ENCODE measurements around the gene BAIAP3.

The BAIAP3 gene

DNA sequence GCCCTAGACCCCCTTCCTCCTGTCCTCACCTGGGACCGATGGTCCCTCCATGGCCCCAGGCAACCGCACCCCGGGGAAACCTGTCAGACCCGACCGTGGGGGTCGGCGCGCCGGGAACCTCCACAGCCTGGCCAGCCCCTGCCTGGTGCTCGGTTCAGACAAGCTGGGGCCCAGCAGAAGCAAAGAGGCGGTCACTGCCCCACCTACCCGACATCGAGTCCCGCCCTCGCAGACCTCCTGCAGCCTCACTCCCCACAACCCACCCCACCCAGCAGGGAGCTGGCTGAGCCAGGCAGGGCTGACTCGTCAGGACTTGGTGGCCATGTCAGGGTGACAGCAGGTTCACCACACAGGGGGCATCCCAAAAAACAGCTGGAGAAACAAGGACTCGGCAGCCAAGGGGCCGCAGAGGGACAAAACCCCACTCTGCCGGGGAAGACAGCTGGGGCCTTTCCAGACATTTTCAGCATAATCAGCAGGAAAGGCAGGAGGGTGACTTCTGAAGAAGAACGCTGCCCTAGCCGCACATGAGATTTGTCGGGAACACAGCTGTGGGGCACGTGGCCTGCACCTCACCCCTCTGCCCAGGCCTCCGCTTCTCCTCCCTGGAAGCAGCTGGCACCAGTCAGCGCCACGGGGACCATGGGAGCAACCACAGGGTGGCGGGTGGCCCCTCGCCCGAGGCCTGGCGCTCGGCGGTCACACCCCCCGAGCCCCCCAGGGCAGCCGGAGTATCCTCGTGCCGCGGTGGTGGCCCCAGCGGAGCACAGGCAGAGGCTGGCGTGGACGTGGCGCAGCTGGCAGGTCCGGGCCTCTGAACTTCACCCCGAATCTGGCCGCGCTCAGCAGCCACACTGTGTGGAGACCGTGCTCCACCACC lies 41.2 kb downstream of the BAIAP3 start:
- no peak for DNase-seq

DNA sequence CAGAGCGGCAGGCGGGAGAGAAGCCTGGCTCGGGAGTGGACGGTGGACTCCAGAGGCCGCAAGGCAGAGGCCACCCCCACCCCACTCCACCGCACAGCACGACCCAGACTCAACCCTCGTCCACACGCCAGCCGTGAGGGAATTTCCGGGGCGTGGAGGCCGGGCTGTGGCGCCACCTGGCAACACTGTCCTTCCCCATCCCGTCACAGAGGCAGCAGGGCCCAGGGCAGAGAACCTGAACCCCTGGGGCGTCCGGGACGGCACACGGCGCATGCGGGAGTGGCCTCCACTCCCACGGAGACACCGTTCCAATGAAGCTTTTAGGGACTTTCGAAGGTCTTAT lies 41.8 kb downstream of the BAIAP3 start:
- DNase-seq, result no peak

DNA sequence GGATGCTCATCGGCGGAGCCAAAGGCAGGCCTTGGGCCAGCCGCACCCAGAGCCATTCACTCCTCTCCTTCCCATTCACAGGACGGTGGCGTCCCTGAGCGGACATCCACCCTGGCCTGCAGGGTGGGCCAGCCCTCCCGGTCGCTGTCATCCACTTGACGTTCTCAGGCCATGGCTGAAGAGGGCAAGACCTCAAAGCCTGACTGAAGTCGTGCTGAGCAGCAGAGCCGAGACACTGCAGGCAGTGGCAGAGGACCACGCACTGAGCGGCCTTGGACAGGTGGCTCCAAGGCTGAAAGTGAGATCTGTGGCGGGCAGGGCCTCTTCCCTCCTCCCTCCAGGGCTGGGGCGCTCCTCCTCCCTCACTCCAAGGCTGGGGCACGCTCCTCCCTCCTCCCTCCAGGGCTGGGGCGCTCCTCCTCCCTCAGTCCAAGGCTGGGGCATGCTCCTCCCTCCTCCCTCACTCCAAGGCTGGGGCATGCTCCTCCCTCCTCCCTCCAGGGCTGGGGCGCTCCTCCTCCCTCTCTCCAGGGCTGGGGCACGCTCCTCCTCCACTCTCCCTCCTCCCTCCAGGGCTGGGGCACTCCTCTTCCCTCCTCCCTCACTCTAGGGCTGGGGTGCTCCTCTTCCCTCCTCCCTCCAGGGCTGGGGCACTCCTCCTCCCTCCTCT lies 42.4 kb downstream of the BAIAP3 start:
- no peak for DNase-seq

DNA sequence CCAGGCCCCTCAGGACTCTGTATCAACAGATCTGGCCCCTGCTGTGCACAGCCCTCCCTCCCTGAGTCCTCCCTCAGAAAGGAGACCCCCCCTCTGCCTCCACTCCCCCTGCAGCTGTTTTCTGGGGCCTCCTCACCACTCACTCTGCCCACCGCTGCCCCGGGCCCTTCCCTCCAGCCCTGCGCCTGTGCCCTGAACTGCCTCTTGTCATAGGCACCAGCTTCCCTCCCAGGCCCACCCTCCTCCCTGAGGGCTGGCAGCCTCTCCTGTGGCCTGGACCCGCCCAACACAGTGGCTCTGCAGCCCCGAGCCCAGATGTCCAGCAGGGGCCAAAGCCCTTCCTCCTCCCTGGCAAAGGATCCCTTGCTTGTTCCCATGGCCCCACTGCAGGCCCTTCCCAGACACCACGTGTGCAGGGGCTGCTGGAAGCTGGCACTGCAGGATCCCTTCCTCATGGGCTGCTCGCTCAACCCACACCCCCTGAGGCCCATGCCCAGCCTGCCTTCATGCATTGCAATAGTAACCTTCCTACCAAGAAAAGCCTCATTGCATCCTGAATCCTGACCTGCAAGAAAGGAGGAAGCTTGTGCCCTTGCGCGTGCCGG lies 44.1 kb downstream of the BAIAP3 start:
- no peak for DNase-seq

DNA sequence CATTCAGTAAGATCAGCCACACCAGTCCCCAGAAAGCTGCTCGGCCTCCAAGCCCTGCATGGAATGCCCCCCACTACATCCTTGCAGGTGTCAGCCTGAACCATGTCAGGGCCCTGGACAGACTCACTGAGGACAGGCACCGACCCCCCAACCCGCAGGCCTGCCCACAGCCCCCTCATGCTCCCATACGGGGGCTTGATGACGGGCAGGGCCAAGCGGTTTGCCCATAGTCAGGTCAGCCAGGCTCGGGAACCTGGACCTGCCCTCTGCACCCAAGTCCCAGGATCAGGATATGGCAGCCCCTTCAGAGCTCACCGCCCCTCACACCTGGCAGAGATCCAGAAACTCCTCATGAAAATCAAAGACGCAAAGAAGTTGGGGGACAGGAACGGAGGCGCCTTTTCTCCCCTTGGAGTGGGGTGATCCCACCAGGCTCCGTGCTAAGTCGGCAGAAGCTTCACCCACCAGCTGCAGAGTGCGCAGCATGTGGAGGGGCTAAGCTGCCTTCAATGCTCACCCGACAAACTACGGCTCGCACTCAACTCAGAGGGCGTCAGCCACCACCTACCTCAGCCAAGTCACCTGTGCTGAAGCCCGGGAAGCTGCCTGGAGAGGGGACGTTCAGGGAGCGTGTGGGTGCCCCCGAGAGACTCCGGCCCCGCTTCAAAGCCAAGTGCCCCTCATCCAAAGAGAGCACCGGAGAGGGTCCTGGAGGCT lies 44.8 kb downstream of the BAIAP3 start:
- DNase-seq, result no peak

DNA sequence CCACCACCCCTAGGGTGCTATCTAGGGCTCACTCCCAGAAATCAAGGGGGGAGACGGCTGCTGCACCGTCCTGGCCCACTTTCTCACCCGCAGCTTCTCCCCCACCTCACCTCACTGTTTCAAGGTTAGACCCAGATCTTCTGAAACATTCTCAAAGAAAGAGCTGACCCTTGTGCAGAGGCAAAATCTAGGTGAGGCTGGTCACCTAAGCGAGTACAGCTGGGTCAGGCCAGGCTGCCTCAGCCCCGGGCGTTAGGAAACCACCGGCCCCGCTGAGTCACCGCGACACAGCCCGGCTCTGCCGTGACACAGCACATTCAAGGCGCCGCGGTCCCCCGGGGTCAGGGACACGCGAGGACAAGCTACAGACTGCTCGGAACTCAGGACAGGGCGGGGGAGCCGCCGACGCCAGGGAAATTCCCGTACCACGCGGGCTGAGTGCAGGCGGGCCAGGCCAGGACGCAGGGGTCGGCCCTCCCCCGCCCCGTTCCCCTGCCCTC lies 45.4 kb downstream of the BAIAP3 start:
- no peak for DNase-seq

DNA sequence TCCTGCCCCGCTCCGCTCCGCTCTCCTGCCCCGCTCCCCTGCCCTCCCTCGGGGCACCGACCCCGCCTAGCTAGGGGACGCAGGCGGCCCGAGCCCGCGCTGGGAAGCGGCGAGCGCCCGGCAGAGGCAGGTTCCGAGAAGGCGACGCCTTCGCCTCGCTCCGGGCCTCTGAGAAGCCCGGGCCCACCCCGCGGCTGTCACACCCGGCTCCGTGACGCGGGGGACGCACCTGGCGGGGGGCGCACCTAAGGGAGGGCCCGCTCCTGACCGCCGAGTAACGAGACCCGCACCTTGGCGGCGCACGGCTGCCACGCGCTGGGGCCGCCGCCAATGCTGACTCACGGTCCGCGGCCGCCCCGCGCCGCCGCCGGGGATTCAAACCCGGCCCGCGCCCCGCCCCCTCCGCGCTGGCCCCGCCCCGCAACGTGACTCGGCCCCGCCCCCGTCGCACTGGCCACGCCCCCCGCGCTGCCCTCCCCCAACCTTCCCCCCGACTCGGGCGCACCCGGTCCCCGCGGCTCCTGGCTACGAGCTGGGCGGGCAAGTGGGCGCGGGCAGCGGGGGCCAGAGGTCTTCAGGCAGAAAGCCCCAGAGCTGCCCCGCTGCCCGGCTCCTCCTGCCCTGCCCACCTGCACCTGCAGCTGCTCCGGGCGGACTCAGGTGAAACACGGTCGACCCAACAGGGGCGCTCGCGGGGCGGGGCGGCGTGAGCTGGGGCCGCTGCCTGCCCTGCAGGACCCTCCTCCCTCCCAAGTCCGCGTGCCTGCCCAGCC lies 46.0 kb downstream of the BAIAP3 start:
- peak; percentile 23 for DNase-seq

DNA sequence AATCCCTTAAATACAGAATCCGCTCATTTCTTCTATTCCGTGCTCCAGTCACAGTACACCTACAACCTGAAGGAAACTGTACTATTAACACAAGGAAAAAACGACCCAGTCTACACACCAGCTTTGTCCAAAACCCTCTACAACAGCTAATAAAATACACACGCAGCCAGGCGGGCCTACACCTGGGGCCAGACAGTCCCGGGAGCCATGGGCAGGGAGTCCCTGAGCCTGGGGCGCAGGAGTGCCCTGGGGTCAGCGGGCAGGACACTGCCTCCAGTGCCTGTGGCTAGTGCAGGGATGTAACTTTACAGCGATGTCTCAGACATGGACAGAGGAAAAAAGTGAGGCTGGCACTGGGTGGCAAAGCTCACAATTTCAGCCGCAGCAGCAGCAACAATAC lies 46.8 kb downstream of the BAIAP3 start:
- DNase-seq, result no peak

DNA sequence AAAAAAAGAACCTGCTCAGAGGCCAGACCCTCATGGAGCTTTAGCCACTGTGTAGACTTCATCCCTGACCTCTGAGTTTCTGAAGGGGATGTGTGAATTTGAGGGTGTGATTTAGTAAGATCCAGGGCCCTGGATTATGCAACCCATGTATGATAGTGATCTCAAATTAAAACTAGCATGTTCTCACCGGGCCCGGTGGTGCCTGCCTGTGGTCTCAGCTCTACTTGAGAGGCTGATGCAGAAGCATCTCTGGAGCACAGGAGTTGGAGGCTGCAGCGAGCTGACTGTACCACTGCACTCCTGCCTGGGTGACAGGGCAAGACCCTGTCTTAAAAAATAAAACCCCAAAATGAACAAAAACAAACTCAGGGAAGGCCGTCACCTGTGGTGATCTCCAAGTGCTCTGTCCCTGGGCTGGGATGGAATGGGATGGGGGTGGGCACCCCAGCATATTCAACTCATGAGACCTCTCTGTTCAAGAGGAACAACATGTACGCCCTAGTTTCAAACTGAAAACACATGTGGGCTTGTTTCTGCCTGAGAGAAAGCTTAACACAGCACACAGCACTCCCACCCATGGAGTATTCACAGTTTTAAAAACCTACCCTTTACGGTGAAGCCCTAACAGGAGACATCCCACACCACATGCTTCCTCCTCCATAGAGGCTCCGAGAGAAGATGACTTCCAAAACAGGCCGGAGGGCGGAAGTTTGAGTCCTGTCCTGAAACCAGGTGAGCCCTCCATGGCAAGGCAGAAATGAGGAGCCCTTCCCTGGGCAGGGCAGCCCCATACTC lies 48.4 kb downstream of the BAIAP3 start:
- DNase-seq, result no peak

DNA sequence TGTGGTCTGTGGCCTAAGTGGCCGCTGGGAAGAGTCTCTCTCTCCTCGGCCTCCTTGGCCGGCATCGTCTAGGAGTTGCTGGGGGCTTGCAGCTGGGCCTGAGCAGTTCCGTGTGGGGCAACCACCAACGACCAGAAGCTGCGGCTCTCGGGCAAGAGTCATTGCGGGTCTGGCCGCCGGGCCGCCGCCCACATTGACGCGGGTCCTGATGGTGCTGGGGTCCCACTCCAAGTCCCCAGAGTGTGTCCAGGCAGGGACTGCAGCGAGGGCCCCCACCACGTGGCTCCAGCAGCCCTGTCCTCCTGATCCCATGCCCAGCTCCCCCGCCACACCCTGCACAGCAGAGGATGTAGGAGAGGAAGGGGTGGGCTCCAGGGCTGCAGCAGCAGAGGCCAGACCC lies 50.1 kb downstream of the BAIAP3 start:
- no peak for DNase-seq

DNA sequence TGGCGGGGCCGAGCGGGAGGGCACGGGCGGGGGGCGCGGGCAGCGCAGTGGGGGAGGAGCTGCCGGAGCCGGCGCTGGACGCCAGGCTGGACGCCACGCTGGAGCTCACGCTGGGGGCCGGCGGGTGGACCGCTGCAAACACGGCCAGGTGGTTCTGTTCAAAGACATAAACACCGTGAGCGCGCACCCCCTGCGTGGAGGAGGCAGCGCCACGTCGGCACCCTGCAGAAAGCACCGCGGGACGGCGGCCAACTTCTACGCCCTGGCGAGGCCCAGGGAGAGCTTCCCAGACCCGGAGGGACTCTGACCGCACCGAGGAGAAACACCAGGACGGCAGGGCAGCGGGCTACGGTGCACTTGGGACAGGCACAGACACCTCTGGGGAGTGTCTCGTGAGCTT lies 51.8 kb downstream of the BAIAP3 start:
- DNase-seq, result no peak

DNA sequence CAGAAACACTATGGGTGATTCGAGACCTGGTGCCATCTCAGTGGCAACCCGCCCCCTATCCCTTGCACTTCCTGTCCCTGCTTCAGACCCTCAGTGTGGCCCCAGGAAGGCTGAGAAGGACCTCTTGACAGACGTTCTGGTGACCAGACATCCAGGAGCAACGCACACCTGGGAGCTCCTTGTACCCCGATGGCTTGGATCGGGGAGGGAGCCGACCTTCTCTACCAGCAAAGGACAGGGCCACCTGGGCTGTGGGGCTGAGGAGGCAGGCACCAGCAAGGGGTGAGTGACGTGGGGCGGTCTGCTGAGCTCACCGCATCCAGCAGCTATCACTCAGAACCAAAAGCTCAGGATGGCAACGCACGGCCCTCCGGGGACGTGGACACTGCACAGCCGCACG lies 53.9 kb downstream of the BAIAP3 start:
- DNase-seq, result no peak

DNA sequence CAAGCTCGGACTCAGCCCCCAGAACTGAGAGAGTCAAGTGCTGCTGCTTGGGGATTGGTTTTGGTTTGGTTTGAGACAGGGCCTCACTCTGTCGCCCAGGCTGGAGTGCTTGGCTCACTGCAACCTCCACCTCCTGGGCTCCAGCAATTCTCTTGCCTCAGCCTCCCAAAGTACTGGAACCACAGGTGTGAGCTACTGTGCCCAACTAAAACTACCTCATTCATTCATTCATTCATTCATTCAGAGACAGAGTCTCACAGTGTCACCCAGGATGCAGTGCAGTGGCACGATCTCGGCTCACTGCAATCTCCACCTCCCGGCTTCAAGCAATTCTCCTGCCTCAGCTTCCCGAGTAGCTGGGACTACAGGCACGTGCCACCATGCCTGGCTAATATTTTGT lies 56.3 kb downstream of the BAIAP3 start:
- DNase-seq, result no peak

DNA sequence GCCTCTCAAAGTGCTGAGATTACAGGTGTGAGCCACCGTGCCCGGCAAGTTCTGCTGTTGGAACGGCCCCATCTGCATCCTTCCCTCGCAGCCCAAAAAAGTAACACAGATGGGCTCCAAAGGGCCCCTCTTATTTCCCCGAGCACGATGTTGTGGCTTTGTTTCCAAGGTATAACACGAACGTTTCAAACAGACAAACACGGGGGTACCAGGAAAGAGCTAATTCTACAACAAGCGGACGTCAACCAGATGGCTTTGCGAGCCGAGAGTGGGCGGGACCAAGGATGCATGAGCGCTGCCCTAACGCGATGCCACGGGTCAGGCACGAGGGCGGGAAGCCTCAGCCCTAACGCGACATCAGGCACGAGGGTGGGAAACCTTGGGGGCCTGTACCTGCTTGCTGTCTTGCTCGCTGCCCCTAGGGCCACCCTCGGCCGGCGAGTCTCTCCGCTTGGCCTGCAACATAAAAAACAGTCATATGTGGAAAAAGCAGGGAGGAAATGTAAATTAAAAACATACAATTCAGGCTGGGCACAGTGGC lies 56.9 kb downstream of the BAIAP3 start:
- DNase-seq, result no peak

DNA sequence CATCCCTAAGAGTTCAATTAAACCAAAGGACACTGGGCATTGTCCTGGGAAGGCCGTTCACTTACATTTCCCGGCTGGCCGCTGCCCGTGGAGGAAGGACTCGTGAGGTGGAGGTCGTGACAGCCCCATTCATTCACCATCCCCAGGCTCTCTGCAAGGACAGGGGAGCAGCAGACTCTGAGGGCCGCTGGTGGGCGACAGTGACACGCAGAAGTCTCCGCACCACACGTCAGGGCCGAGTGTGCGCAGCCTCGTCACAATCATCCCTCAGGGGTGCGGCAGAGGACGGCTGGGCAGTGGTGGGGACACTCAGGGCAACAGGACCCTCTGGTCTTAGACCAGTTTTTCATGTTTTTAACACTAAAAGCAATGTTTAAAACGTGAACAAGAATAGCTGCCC lies 59.4 kb downstream of the BAIAP3 start:
- DNase-seq, result no peak

DNA sequence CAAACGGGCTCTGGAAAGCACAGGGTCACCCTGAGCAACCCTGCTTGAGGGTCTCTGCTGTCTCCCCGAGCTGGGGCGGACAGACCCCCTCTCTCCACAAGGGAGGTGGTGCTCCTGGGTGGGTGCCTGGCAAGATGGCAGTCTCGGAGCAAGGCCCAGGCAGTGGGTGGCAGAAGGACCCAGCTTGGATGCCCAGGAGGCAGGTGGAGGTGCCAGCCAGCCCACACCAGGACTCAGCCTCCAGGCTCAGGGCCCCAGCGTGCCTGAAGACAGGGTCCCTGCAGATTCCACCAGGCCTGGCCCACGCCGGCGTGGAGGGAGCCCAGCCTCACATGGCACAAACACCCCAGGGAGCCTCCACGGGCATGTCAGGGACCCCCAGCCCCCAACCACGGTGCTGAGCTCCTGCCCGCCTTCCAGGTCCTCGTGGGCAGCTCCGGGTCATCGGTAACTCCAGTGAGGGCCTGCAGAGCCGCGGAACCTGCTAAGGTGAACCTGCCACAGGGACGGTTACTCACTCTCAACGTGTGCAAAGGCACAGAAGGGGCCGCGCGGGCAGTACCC lies 60.2 kb downstream of the BAIAP3 start:
- DNase-seq, result no peak

DNA sequence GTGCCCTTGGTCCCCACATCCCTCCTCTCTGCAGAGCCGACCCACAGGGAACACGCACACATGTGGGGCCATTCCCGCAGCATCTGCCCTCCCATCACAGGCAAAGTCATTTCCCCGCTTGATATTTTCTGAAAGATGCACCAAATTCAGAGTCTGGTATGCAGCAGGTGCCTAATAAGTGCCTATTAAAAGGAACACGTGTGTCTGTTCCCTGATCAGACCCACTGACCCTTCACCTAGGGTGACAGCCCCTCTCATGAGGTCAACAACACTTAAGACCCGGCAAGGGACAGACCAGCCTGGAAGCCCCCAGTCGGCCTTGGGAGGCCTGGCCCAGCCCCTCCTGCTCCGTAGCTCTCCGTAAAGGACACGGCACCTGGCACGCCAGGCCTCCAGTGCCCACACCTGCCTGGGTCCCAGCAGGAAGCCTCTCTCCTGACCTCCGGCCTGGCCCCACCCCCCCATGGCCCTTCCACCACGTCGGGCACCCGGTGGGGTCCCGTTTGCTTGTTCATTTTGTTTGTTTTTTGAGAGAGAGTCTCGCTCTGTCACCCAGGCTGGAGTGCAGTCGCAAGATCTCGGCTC lies 61.0 kb downstream of the BAIAP3 start:
- no peak for DNase-seq

DNA sequence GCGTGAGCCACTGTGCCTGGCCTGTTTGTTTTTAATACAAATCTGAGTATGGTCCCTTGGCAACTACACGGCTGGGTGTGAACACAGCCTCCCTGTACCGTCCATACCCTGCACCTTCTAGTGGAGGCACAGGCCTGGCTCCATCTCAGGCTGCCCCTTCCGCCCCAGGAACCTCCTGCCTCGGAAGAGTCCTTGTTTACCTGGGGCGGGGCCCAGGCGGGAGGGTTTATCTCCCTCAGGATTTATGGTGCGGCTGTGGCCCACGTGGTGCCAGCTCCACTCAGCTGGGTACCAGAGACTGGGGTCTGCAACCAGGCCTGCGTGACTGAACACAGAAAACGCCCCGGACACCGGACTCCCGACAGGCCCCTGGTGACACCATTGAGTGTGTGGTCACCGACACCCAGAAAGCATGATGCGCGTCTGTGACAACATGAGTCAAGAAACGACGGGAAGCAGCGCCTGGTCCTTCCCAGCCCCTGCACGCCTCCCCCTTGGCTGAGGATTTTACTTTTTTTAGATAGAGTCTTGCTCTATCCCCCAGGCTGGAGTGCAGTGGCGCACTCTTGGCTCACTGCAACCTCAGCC lies 62.1 kb downstream of the BAIAP3 start:
- DNase-seq, result no peak

DNA sequence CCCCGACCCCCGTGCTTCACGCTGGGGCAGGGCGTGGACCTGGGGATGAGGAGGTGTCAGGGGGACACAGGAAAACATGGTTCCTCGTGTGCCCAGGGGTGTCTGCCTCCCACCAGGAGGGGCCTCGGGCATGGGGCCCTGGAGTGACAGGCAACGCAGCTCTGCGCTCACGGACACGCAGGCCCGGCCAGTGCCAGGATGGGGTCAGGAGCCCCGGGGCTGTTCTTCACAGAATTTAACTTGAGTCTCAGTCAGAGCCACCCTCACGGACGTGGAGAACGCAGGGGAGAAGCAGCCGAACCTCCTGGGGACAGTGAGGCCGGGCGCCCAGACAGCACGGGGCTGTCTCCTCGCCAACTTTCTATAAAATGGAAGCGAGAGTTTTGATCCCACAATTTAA lies 64.3 kb downstream of the BAIAP3 start:
- no peak for DNase-seq

DNA sequence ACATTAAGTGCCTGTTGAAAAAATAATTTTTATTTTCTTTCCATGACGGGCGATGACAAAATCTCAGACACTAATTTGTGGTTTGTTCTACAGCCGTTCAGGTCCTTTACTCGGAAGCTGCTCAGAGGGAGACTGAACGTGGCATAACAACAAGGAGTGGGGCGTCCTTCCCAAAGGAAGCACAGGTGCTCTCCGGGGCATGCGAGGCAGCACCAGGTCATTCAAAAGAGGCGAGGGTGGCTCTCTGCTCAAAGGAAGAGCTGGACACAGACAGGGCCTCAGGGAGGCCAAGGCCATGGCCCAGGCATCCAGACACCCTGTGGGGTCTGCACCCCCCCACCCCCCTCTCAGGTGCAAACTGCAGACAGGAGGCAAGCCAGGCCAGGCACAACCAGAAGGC lies 64.9 kb downstream of the BAIAP3 start:
- no peak for DNase-seq
